Keratinocyte (primary cell): ENCODE measurements around the gene FOXL3.
"Not testable (repeated sequence)": the region's sequence is repeated elsewhere in the genome, so short reads cannot be mapped to it uniquely, and the experiment has no call there.

Experiments used
- EZH2 ChIP-seq: IDR thresholded peaks from one replicate; pipeline ENCODE4 v1.6.1; 2012; ENCODE audit warnings: inconsistent platforms, mild to moderate bottlenecking, low read length, moderate library complexity
- TF ChIP-seq, protein P1 (sequence below), 3 experiments: IDR thresholded peaks in 1 of 3; conservative IDR thresholded peaks in 1 of 3; optimal IDR thresholded peaks in 1 of 3; 2 replicates in 2 of 3; 3 replicates in 1 of 3; pipeline versions ENCODE3 to v1.5.1; 2011; ENCODE audit warnings: low read length in 3 of 3, mild to moderate bottlenecking in 3 of 3, moderate library complexity in 2 of 3, control low read depth in 1 of 3, inconsistent platforms in 1 of 3; ENCODE audit not compliant: insufficient read depth in 2 of 3; ENCODE audit errors: extremely low read depth in 1 of 3

DNA sequence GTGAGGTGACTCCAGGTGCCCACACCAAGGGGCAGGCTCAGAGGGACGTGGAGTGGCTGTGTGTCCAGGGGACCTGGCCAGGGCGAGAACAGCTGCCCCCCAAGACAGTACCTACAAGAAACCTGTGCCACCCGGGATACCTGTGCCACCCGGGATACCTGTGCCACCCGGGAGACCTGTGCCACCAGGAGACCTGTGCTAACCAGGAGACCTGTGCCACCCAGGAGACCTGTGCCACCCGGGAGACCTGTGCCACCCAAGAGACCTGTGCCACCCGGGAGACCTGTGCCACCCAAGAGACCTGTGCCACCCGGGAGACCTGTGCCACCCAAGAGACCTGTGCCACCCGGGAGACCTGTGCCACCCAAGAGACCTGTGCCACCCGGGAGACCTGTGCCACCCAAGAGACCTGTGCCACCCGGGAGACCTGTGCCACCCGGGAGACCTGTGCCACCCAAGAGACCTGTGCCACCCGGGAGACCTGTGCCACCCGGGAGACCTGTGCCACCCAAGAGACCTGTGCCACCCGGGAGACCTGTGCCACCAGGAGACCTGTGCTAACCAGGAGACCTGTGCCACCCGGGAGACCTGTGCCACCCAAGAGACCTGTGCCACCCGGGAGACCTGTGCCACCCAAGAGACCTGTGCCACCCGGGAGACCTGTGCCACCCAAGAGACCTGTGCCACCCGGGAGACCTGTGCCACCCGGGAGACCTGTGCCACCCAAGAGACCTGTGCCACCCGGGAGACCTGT is 47.0 kb upstream of the FOXL3 start:
- TF ChIP-seq, protein P1, sequence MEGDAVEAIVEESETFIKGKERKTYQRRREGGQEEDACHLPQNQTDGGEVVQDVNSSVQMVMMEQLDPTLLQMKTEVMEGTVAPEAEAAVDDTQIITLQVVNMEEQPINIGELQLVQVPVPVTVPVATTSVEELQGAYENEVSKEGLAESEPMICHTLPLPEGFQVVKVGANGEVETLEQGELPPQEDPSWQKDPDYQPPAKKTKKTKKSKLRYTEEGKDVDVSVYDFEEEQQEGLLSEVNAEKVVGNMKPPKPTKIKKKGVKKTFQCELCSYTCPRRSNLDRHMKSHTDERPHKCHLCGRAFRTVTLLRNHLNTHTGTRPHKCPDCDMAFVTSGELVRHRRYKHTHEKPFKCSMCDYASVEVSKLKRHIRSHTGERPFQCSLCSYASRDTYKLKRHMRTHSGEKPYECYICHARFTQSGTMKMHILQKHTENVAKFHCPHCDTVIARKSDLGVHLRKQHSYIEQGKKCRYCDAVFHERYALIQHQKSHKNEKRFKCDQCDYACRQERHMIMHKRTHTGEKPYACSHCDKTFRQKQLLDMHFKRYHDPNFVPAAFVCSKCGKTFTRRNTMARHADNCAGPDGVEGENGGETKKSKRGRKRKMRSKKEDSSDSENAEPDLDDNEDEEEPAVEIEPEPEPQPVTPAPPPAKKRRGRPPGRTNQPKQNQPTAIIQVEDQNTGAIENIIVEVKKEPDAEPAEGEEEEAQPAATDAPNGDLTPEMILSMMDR (optimal IDR thresholded peaks at IDR 0.05 in 1 of 3, IDR thresholded peaks at IDR 0.05 in 1 of 3, conservative IDR thresholded peaks at IDR 0.05 in 1 of 3; ENCODE audit: extremely low read depth in 1 of 3, insufficient read depth in 2 of 3, low read length in 3 of 3), result not testable (repeated sequence)
- TF ChIP-seq EZH2, result not testable (repeated sequence)
